B cell (primary cell): ENCODE measurements around the gene CCDC182. TPM values are rescaled to one million over a fixed set of nuclear protein-coding genes. Genes with fewer than 3 reads are reported as not detected.

Experiments used
- ATAC-seq: fragments of 200-7000 bp; cut with Tn5 transposase; one replicate; pipeline ENCODE4 v1.10.0; 2021; ENCODE audit warnings: low read depth, mild to moderate bottlenecking, moderate number of reproducible peaks, moderate library complexity
- CTCF ChIA-PET: fragments of 350-600 bp; sonication (Branson Sonifier 250); formaldehyde crosslinking; loops from one replicate; lab custom pipeline; 2021; ENCODE audit warnings: antibody characterized with exemption, inconsistent platforms; lab: Charles Lee
- POLR2A ChIA-PET: fragments of 350-600 bp; sonication (Branson Sonifier 250); formaldehyde crosslinking; loops from one replicate; lab custom pipeline; 2021; ENCODE audit warnings: antibody characterized with exemption; lab: Charles Lee
- DNase-seq: peaks from one replicate; pipeline ENCODE4 v3.0.0; 2013
- H2AFZ ChIP-seq: 2 replicates; pipeline ENCODE4 v1.6.1; 2012; ENCODE audit warnings: mild to moderate bottlenecking, low read depth, low read length; ENCODE audit not compliant: insufficient read depth, poor library complexity, severe bottlenecking
- H3K27ac ChIP-seq, 2 donors: 1 replicate in 1 of 2; 2 replicates in 1 of 2; pipeline ENCODE4 v1.5.1; 2012 to 2013; ENCODE audit warnings: low read length in 2 of 2, mild to moderate bottlenecking in 2 of 2, moderate library complexity in 1 of 2
- H3K27me3 ChIP-seq, 4 experiments: fragments of 200-600 bp in 1 of 4; sonication (generic) in 1 of 4; replicated peaks in 1 of 4; 1 replicate in 2 of 4; 2 replicates in 2 of 4; pipeline versions ENCODE4 v1.6.1 to v1.7.0; 2013 to 2016; ENCODE audit warnings: low read length in 3 of 4, mild to moderate bottlenecking in 2 of 4, mixed read lengths in 1 of 4, moderate library complexity in 1 of 4; ENCODE audit not compliant: insufficient read depth in 4 of 4, control insufficient read depth in 3 of 4; ENCODE audit errors: control extremely low read depth in 1 of 4
- H3K36me3 ChIP-seq, 2 experiments: replicated peaks in 1 of 2; 1 replicate in 1 of 2; 2 replicates in 1 of 2; pipeline versions ENCODE4 v1.6.1 to v1.7.1; 2013; ENCODE audit warnings: low read length in 1 of 2; ENCODE audit not compliant: insufficient read depth in 2 of 2, control insufficient read depth in 1 of 2; ENCODE audit errors: control extremely low read depth in 1 of 2, extremely low read depth in 1 of 2
- H3K4me1 ChIP-seq, 2 donors: fragments of 200-600 bp in 1 of 2; sonication (generic) in 1 of 2; 1 replicate in 1 of 2; 2 replicates in 1 of 2; pipeline versions ENCODE4 v1.5.1 to v1.6.1; 2013 to 2017; ENCODE audit warnings: low read length in 2 of 2; ENCODE audit not compliant: control insufficient read depth in 2 of 2, insufficient read depth in 2 of 2
- H3K4me2 ChIP-seq: replicated peaks from 2 replicates; pipeline ENCODE3; 2012; ENCODE audit warnings: mild to moderate bottlenecking, low read depth, low read length; ENCODE audit not compliant: poor library complexity, severe bottlenecking
- H3K4me3 ChIP-seq, 5 experiments: fragments of 200-600 bp in 1 of 5; sonication (generic) in 1 of 5; 1 replicate in 3 of 5; 2 replicates in 2 of 5; pipeline versions ENCODE4 v1.5.1 to v1.7.0; 2011 to 2016; ENCODE audit warnings: low read length in 4 of 5, mild to moderate bottlenecking in 4 of 5, low read depth in 2 of 5, control low read depth in 1 of 5, moderate library complexity in 1 of 5; ENCODE audit not compliant: insufficient read depth in 1 of 5; ENCODE audit errors: control extremely low read depth in 1 of 5, extremely low read depth in 1 of 5
- H3K79me2 ChIP-seq: fragments of 200-600 bp; sonication (generic); one replicate; pipeline ENCODE4 v1.6.0; 2016; ENCODE audit warnings: low read length; ENCODE audit not compliant: control insufficient read depth, insufficient read depth
- H3K9ac ChIP-seq: fragments of 200-600 bp; sonication (generic); 2 replicates; pipeline ENCODE4 v1.6.1; 2017; ENCODE audit warnings: mild to moderate bottlenecking, low read length, moderate library complexity
- H3K9me3 ChIP-seq, 3 donors: one replicate each; pipeline versions ENCODE4 v1.6.1 to v1.7.1; 2013; ENCODE audit warnings: low read length in 2 of 3; ENCODE audit not compliant: control insufficient read depth in 2 of 3, insufficient read depth in 1 of 3; ENCODE audit errors: control extremely low read depth in 1 of 3
- H4K20me1 ChIP-seq: 2 replicates; pipeline ENCODE4 v1.6.0; 2012; ENCODE audit warnings: mild to moderate bottlenecking, low read length; ENCODE audit not compliant: insufficient read depth, control insufficient read depth, poor library complexity, severe bottlenecking
- H3K27ac Mint-ChIP-seq: one replicate; pipeline ENCODE4 v1.8.0; 2021; ENCODE audit warnings: mixed read lengths
- H3K27me3 Mint-ChIP-seq: one replicate; pipeline ENCODE4 v1.8.0; 2021; ENCODE audit warnings: mixed read lengths
- H3K4me1 Mint-ChIP-seq: one replicate; pipeline ENCODE4 v1.8.0; 2021; ENCODE audit warnings: mixed read lengths
- H3K4me3 Mint-ChIP-seq: one replicate; pipeline ENCODE4 v1.8.0; 2021; ENCODE audit warnings: mixed read lengths
- H3K9me3 Mint-ChIP-seq: one replicate; pipeline ENCODE4 v1.8.0; 2022; ENCODE audit warnings: mixed read lengths; ENCODE audit not compliant: insufficient read depth
- EZH2 ChIP-seq: IDR thresholded peaks from 2 replicates; pipeline ENCODE4 v1.6.1; 2012; ENCODE audit warnings: borderline replicate concordance, low read depth, mild to moderate bottlenecking, moderate library complexity, low read length; ENCODE audit not compliant: insufficient read depth, poor library complexity, severe bottlenecking
- WGBS: methylation state at CpG from one replicate; pipeline ENCODE4 v1.1.5; 2013; ENCODE audit warnings: missing lambda C conversion rate; ENCODE audit not compliant: insufficient coverage; 5-methylcytosine and 5-hydroxymethylcytosine counted together
- intact Hi-C: fragments of 100-400 bp; cut with micrococcal nuclease; formaldehyde crosslinking; loops from one replicate; pipeline ENCODE4 v1.10.0; 2022
- polyA plus RNA-seq: library from polyadenylated mRNA; depleted of rRNA; stranded (reverse); fragments of >200 nt; gene quantifications from 2 replicates; pipeline ENCODE4 v1.2.3, GENCODE V29; 2012
- small RNA-seq: library from RNA; depleted of rRNA; stranded (forward); fragments of <200 nt; gene quantifications from one replicate; pipeline ENCODE3, GENCODE V24; 2012; ENCODE audit warnings: low replicate concordance, low read depth; ENCODE audit not compliant: insufficient read length
- total RNA-seq, 2 donors: library from RNA; stranded (reverse); fragments of 120-200 nt in 1 of 2; gene quantifications; 1 replicate in 1 of 2; 2 replicates in 1 of 2; pipeline versions ENCODE4 v1.2.3 to v1.2.4, GENCODE V29; 2013 to 2022
- TF ChIP-seq, protein P1 (sequence below): fragments of 200-600 bp; IDR thresholded peaks from one replicate; pipeline ENCODE4 v1.8.0; 2022; ENCODE audit warnings: antibody characterized with exemption, mild to moderate bottlenecking

The CCDC182 gene
- total and polyA plus RNA-seq, 2 donors (not counting 1 experiment from before 2014, with no cell fraction given) = not detected

DNA sequence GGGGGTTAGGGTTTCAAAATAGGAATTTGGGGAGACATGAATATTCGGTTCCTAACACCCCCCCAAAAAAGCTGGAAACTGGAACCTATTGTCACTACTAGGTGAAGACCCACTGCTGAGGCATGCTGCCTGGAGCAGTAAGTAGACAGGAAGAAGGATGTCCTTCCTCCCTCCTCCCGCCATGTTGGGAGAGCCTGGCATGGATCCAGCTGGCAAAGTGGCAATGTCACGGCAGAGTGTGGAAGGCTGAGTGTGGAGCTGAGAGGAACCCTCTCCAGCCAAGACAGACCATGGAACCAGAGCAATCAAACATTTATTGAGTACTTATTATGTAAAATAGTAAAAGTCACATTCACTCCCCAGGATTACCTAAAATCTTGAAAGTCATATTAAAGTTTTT is 49.0 kb downstream of the CCDC182 start:
- Mint-ChIP-seq H3K4me3 (no peak overlapping the region), H3K9me3 (no peaks in the 10 kb centered on the region), H3K27ac (no peak overlapping the region), H3K27me3 (no peaks in the 10 kb centered on the region), H3K4me1 (peaks cover 14% of the 10 kb centered on the region)
- no peak for DNase-seq
- H3K4me2 ChIP-seq = no peak overlapping the region
- H3K27ac ChIP-seq = no peak overlapping the region
- H4K20me1 ChIP-seq = no peaks in the 10 kb centered on the region
- peaks cover 0 to 14% (median 4%) of the 10 kb centered on the region in 3 donors for H3K9me3 ChIP-seq
- H3K36me3 ChIP-seq = peaks cover 0 to 3% of the 10 kb centered on the region in 2 experiments
- ChIA-PET POLR2A (no interaction called here), CTCF (no interaction called here)
- H3K79me2 ChIP-seq = no peaks in the 10 kb centered on the region
- no CpG with 5 or more reads among the region's 3 CpGs for WGBS
- H3K4me1 ChIP-seq = peaks cover 25 to 26% of the 10 kb centered on the region in 2 donors
- no peak for ATAC-seq
- H3K27me3 ChIP-seq = no peaks in the 10 kb centered on the region
- H3K4me3 ChIP-seq = no peak overlapping the region
- no peak overlapping the region for H2AFZ ChIP-seq
- no peak overlapping the region for H3K9ac ChIP-seq
- no peak for TF ChIP-seq EZH2
- TF ChIP-seq, protein P1, sequence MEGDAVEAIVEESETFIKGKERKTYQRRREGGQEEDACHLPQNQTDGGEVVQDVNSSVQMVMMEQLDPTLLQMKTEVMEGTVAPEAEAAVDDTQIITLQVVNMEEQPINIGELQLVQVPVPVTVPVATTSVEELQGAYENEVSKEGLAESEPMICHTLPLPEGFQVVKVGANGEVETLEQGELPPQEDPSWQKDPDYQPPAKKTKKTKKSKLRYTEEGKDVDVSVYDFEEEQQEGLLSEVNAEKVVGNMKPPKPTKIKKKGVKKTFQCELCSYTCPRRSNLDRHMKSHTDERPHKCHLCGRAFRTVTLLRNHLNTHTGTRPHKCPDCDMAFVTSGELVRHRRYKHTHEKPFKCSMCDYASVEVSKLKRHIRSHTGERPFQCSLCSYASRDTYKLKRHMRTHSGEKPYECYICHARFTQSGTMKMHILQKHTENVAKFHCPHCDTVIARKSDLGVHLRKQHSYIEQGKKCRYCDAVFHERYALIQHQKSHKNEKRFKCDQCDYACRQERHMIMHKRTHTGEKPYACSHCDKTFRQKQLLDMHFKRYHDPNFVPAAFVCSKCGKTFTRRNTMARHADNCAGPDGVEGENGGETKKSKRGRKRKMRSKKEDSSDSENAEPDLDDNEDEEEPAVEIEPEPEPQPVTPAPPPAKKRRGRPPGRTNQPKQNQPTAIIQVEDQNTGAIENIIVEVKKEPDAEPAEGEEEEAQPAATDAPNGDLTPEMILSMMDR = no peak
- intact Hi-C loops = no loop called here

Small RNA genes within 50 kb of the gene (small RNA-seq; reads per million reads assigned to genes)
- gene RN7SKP94 = not detected

Other genes with a start within 250 kb of the CCDC182 start
- 25.4 and 32.3 TPM in 2 replicates for gene MRPS23, start 104.7 kb upstream of the CCDC182 start, total RNA-seq
- gene MRPS23, start 104.7 kb upstream of the CCDC182 start, polyA plus RNA-seq = 9.0 and 10.3 TPM in 2 replicates
- not detected in 2 replicates for gene CUEDC1, start 210.1 kb upstream of the CCDC182 start, total RNA-seq
- 0.30 and 0.57 TPM in 2 replicates for gene CUEDC1, start 210.1 kb upstream of the CCDC182 start, polyA plus RNA-seq
- gene VEZF1, start 243.0 kb upstream of the CCDC182 start, total RNA-seq = 63.9 and 75.9 TPM in 2 replicates
- 13.0 and 14.7 TPM in 2 replicates for gene VEZF1, start 243.0 kb upstream of the CCDC182 start, polyA plus RNA-seq